ENCODE data around the gene KRT82.

- TF ChIP-seq, protein P1, sequence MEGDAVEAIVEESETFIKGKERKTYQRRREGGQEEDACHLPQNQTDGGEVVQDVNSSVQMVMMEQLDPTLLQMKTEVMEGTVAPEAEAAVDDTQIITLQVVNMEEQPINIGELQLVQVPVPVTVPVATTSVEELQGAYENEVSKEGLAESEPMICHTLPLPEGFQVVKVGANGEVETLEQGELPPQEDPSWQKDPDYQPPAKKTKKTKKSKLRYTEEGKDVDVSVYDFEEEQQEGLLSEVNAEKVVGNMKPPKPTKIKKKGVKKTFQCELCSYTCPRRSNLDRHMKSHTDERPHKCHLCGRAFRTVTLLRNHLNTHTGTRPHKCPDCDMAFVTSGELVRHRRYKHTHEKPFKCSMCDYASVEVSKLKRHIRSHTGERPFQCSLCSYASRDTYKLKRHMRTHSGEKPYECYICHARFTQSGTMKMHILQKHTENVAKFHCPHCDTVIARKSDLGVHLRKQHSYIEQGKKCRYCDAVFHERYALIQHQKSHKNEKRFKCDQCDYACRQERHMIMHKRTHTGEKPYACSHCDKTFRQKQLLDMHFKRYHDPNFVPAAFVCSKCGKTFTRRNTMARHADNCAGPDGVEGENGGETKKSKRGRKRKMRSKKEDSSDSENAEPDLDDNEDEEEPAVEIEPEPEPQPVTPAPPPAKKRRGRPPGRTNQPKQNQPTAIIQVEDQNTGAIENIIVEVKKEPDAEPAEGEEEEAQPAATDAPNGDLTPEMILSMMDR (IDR thresholded peaks at IDR 0.05): no peak
- TF ChIP-seq POLR2A (IDR thresholded peaks at IDR 0.05): no peak
Measured at GRCh38 chr12:52380271-52380694, 25.9 kb downstream of the KRT82 start.

Measured in vagina (tissue), 2 donors.